Osteoblast (primary cell): ENCODE results near the gene DCUN1D1. TPM values are rescaled to one million over a fixed set of nuclear protein-coding genes. Genes with fewer than 3 reads are reported as not detected.
A peak's percentile ranks its signal among the peaks of the same experiment; 100 is the strongest.

Experiments
- DNase-seq: peaks from one replicate; pipeline ENCODE4 v3.0.0; 2011; ENCODE audit warnings: low spot score, mixed read lengths; ENCODE audit not compliant: insufficient read length; ENCODE audit errors: missing footprints
- H2AFZ ChIP-seq: 2 replicates; pipeline ENCODE4 v1.6.0; 2011; ENCODE audit warnings: mild to moderate bottlenecking, low read length
- H3K27ac ChIP-seq: 2 replicates; pipeline ENCODE4 v1.5.1; 2011; ENCODE audit warnings: mild to moderate bottlenecking, low read depth, low read length, moderate library complexity
- H3K27me3 ChIP-seq: 2 replicates; pipeline ENCODE4 v1.6.0; 2012; ENCODE audit warnings: mild to moderate bottlenecking, control low read depth, inconsistent platforms, low read length, moderate library complexity; ENCODE audit not compliant: insufficient read depth
- H3K36me3 ChIP-seq: 2 replicates; pipeline ENCODE4 v1.5.1; 2011; ENCODE audit warnings: mild to moderate bottlenecking, low read length, control low read depth, moderate library complexity; ENCODE audit not compliant: insufficient read depth
- H3K4me1 ChIP-seq: 2 replicates; pipeline ENCODE4 v1.5.1; 2011; ENCODE audit warnings: mild to moderate bottlenecking, low read length, control low read depth, moderate library complexity; ENCODE audit not compliant: insufficient read depth
- H3K4me2 ChIP-seq: 2 replicates; pipeline ENCODE4 v1.6.0; 2011; ENCODE audit warnings: mild to moderate bottlenecking, low read length; ENCODE audit not compliant: insufficient read depth
- H3K4me3 ChIP-seq: fragments of 200-600 bp; sonication (generic); 3 replicates; pipeline ENCODE4 v1.5.1; 2012; ENCODE audit warnings: mild to moderate bottlenecking, low read length, inconsistent platforms; ENCODE audit not compliant: insufficient read depth
- H3K79me2 ChIP-seq: 2 replicates; pipeline ENCODE4 v1.6.0; 2012; ENCODE audit warnings: mild to moderate bottlenecking, low read length, control low read depth, inconsistent platforms; ENCODE audit not compliant: insufficient read depth
- H3K9me3 ChIP-seq: 2 replicates; pipeline ENCODE4 v1.5.1; 2011; ENCODE audit warnings: low read depth, low read length, control low read depth
- H4K20me1 ChIP-seq: 2 replicates; pipeline ENCODE4 v1.6.0; 2012; ENCODE audit warnings: mild to moderate bottlenecking, low read length, control low read depth; ENCODE audit not compliant: insufficient read depth
- total RNA-seq: library from RNA; depleted of rRNA; stranded (reverse); fragments of >200 nt; gene quantifications from 2 replicates; pipeline ENCODE4 v1.2.3, GENCODE V29; 2012
- TF ChIP-seq, protein P1 (sequence below): IDR thresholded peaks from 2 replicates; pipeline ENCODE4 v1.5.1; 2011; ENCODE audit warnings: mild to moderate bottlenecking, low read depth, low read length, moderate library complexity; ENCODE audit errors: extremely low read depth

DCUN1D1 gene
- total RNA-seq, 1 donor = 38.4 TPM

DNA sequence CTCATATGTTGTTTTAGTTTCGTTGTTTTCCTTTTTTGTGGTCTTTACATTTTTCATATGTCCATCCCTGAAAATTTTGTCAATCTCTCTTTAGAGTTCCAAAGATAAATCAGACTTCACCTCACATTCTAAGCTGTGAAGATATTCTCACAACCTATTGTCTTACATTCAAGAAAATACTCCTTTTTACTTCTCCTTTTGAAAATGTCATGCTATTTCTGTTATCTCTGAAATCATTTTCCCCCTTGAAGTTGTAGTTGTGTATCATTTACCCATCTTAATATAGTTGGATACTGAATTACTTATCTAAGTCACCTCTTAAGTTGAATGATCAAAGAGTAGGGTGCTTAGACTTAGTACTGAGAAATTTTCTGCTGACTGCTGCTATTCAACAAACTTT, 74.3 kb downstream of the DCUN1D1 start:
- Histone ChIP-seq H3K36me3 (peaks cover 21% of the 10 kb centered on the region), H3K9me3 (no peaks in the 10 kb centered on the region), H2AFZ (no peak overlapping the region), H3K4me3 (no peak overlapping the region), H3K79me2 (no peaks in the 10 kb centered on the region), H3K27me3 (no peaks in the 10 kb centered on the region), H3K4me1 (no peaks in the 10 kb centered on the region), H3K4me2 (no peak overlapping the region), H3K27ac (no peak overlapping the region), H4K20me1 (no peaks in the 10 kb centered on the region)
- TF ChIP-seq, protein P1, sequence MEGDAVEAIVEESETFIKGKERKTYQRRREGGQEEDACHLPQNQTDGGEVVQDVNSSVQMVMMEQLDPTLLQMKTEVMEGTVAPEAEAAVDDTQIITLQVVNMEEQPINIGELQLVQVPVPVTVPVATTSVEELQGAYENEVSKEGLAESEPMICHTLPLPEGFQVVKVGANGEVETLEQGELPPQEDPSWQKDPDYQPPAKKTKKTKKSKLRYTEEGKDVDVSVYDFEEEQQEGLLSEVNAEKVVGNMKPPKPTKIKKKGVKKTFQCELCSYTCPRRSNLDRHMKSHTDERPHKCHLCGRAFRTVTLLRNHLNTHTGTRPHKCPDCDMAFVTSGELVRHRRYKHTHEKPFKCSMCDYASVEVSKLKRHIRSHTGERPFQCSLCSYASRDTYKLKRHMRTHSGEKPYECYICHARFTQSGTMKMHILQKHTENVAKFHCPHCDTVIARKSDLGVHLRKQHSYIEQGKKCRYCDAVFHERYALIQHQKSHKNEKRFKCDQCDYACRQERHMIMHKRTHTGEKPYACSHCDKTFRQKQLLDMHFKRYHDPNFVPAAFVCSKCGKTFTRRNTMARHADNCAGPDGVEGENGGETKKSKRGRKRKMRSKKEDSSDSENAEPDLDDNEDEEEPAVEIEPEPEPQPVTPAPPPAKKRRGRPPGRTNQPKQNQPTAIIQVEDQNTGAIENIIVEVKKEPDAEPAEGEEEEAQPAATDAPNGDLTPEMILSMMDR = no peak
- DNase-seq = no peak

DNA sequence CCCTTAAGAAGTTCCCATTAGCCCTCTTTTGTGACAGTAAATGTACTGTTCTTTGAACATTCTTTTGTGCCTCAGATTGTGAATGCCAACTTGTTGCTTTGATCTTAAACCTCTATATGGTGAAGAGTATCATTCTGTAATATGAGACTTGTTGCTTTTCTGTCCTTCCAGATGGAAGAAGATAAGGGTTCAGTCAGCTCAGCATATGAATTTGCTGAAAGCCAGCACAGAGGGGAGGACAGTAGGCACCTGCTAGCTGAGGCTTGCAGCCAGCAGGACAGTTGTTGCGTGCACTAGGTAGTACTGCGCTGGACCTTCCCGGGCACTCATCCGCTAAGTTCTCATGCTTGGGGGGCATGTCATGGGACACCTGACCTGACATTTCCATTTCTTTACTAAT, 74.7 kb downstream of the DCUN1D1 start:
- no peaks in the 10 kb centered on the region for H3K9me3 ChIP-seq
- no peak overlapping the region for H3K4me2 ChIP-seq
- H3K27me3 ChIP-seq = no peaks in the 10 kb centered on the region
- TF ChIP-seq, protein P1 = no peak
- H3K27ac ChIP-seq = no peak overlapping the region
- no peaks in the 10 kb centered on the region for H3K79me2 ChIP-seq
- H3K4me1 ChIP-seq = no peaks in the 10 kb centered on the region
- H3K4me3 ChIP-seq = no peak overlapping the region
- H4K20me1 ChIP-seq = no peaks in the 10 kb centered on the region
- DNase-seq = no peak
- H2AFZ ChIP-seq = no peak overlapping the region
- H3K36me3 ChIP-seq = peaks cover 21% of the 10 kb centered on the region

GRCh38 chr3:182904164-182904563, 76.2 kb downstream of the DCUN1D1 start:
- Histone ChIP-seq H4K20me1 (no peaks in the 10 kb centered on the region), H3K4me1 (no peaks in the 10 kb centered on the region), H3K9me3 (no peaks in the 10 kb centered on the region), H3K27ac (no peak overlapping the region), H3K27me3 (no peaks in the 10 kb centered on the region), H3K79me2 (no peaks in the 10 kb centered on the region), H3K4me3 (no peak overlapping the region), H2AFZ (no peak overlapping the region), H3K36me3 (peaks cover 21% of the 10 kb centered on the region), H3K4me2 (no peak overlapping the region)
- DNase-seq = no peak
- TF ChIP-seq, protein P1 = peak; percentile 23

- H3K4me3 ChIP-seq = no peak overlapping the region
- no peaks in the 10 kb centered on the region for H3K27me3 ChIP-seq
- no peaks in the 10 kb centered on the region for H3K4me1 ChIP-seq
- peaks cover 24% of the 10 kb centered on the region for H3K36me3 ChIP-seq
- no peaks in the 10 kb centered on the region for H3K9me3 ChIP-seq
- TF ChIP-seq, protein P1 = no peak
- no peak overlapping the region for H2AFZ ChIP-seq
- no peak overlapping the region for H3K4me2 ChIP-seq
- no peaks in the 10 kb centered on the region for H3K79me2 ChIP-seq
- H3K27ac ChIP-seq = no peak overlapping the region
- no peaks in the 10 kb centered on the region for H4K20me1 ChIP-seq
- peak; percentile 5 for DNase-seq
These were observed 78.1 kb downstream of the DCUN1D1 start for GRCh38 chr3:182902236-182902635.
